Psoas muscle (tissue), 8 donors: ENCODE results near the gene SPATA6L. TPM values are rescaled to one million over a fixed set of nuclear protein-coding genes. Genes with fewer than 3 reads are reported as not detected.

Source experiments
- ATAC-seq, 4 donors: fragments of 200-7000 bp; cut with Tn5 transposase; one replicate each; pipeline ENCODE4 v1.9.1; 2020; ENCODE audit warnings: moderate library complexity in 3 of 4, mild to moderate bottlenecking in 2 of 4
- DNase-seq, 2 donors: peaks; one replicate each; pipeline ENCODE4 v3.0.0-alpha.2; 2020
- H3K27ac ChIP-seq: fragments of 200-600 bp; one replicate; pipeline ENCODE4 v1.8.0; 2022
- H3K27me3 ChIP-seq, 3 donors: fragments of 200-600 bp in 1 of 3; one replicate each; pipeline versions ENCODE4 v1.6.1 to v1.8.0; 2013 to 2022; ENCODE audit warnings: low read length in 2 of 3, mild to moderate bottlenecking in 2 of 3, moderate library complexity in 1 of 3; ENCODE audit not compliant: insufficient read depth in 3 of 3
- H3K36me3 ChIP-seq, 2 donors: fragments of 200-600 bp in 1 of 2; one replicate each; pipeline versions ENCODE4 v1.6.1 to v1.8.0; 2013 to 2022; ENCODE audit warnings: low read depth in 1 of 2, mild to moderate bottlenecking in 1 of 2, moderate library complexity in 1 of 2; ENCODE audit not compliant: insufficient read depth in 1 of 2
- H3K4me1 ChIP-seq: fragments of 200-600 bp; one replicate; pipeline ENCODE4 v1.8.0; 2022
- H3K4me3 ChIP-seq: fragments of 200-600 bp; one replicate; pipeline ENCODE4 v1.8.0; 2022; ENCODE audit warnings: mild to moderate bottlenecking
- H3K9me3 ChIP-seq: fragments of 200-600 bp; one replicate; pipeline ENCODE4 v1.8.0; 2022
- WGBS, 3 donors: extraction: QIAGEN DNeasy Blood & Tissue Kit; methylation state at CpG; one replicate each; pipeline versions ENCODE4 v1.1.6 to v1.1.7; 2013; 5-methylcytosine and 5-hydroxymethylcytosine counted together
- intact Hi-C, 2 donors: fragments of 100-400 bp; cut with DNase I; formaldehyde crosslinking; loops; one replicate each; pipeline versions ENCODE4 v1.11.0 to v1.14.2; 2022
- polyA plus RNA-seq, 3 donors: library from polyadenylated mRNA; stranded (reverse); fragments of 200-250 nt; gene quantifications; one replicate each; pipeline ENCODE4 v1.2.3, GENCODE V29; 2013
- total RNA-seq, 4 donors: library from RNA; stranded (reverse); fragmentation: NEBNext Ultra II Directional in 2 of 4; extraction: Animal tissue kit (Norgen Biotek cat#: 25700) in 2 of 4; gene quantifications; one replicate each; pipeline versions ENCODE4 v1.2.1 to v1.2.4, GENCODE V29; 2021 to 2023
- TF ChIP-seq, protein P1 (sequence below): fragments of 200-600 bp; IDR thresholded peaks from one replicate; pipeline ENCODE4 v1.8.0; 2022; ENCODE audit warnings: antibody characterized with exemption
- donor health status: healthy with polysubstance abuse.
- donor health status: DM: no; HTN: no; CAD: no; lungs with moderate emphysema.
- donor health status: Bipolar disorder and iron deficiency.
- donor health status: healthy.
- donor health status: DM: yes; HTN: yes; CAD: no.
- donor health status: DM: no; HTN: no; CAD: no.
- donor health status: DM: no; HTN: no; CAD: no.
- donor health status: DM: yes; HTN: yes; CAD: no.

Gene SPATA6L
- total and polyA plus RNA-seq, 7 donors, result 0.09 to 0.79 (median 0.22) TPM

GRCh38 chr9:4566806-4567205 lies 99.5 kb downstream of the SPATA6L start:
- Histone ChIP-seq H3K27ac (no peak overlapping the region), H3K9me3 (no peaks in the 10 kb centered on the region), H3K27me3 (no peaks in the 10 kb centered on the region), H3K4me3 (no peak overlapping the region), H3K4me1 (no peaks in the 10 kb centered on the region), H3K36me3 (no peaks in the 10 kb centered on the region)
- intact Hi-C loops, result no loop called here
- TF ChIP-seq, protein P1, sequence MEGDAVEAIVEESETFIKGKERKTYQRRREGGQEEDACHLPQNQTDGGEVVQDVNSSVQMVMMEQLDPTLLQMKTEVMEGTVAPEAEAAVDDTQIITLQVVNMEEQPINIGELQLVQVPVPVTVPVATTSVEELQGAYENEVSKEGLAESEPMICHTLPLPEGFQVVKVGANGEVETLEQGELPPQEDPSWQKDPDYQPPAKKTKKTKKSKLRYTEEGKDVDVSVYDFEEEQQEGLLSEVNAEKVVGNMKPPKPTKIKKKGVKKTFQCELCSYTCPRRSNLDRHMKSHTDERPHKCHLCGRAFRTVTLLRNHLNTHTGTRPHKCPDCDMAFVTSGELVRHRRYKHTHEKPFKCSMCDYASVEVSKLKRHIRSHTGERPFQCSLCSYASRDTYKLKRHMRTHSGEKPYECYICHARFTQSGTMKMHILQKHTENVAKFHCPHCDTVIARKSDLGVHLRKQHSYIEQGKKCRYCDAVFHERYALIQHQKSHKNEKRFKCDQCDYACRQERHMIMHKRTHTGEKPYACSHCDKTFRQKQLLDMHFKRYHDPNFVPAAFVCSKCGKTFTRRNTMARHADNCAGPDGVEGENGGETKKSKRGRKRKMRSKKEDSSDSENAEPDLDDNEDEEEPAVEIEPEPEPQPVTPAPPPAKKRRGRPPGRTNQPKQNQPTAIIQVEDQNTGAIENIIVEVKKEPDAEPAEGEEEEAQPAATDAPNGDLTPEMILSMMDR, result no peak
- no peak for DNase-seq
- WGBS, 3 donors, result 43 to 53% (median 52%) methylated on average over 2 of the region's 2 CpGs
- no peak for ATAC-seq

- no peaks in the 10 kb centered on the region for H3K9me3 ChIP-seq
- no peaks in the 10 kb centered on the region for H3K4me1 ChIP-seq
- TF ChIP-seq, protein P1, result no peak
- no peaks in the 10 kb centered on the region for H3K27me3 ChIP-seq
- 85 to 88% (median 88%) methylated on average over 2 of the region's 2 CpGs for WGBS, 3 donors
- intact Hi-C loops, result no loop called here
- DNase-seq (no peak), ATAC-seq (no peak)
- no peak overlapping the region for H3K27ac ChIP-seq
- H3K36me3 ChIP-seq, result no peaks in the 10 kb centered on the region
- H3K4me3 ChIP-seq, result no peak overlapping the region
These were observed 103.2 kb downstream of the SPATA6L start for GRCh38 chr9:4563105-4563504.

GRCh38 chr9:4559261-4560182 lies 106.8 kb downstream of the SPATA6L start:
- Histone ChIP-seq H3K36me3 (no peaks in the 10 kb centered on the region), H3K27me3 (no peaks in the 10 kb centered on the region), H3K27ac (no peak overlapping the region), H3K4me1 (no peaks in the 10 kb centered on the region), H3K4me3 (no peak overlapping the region), H3K9me3 (no peaks in the 10 kb centered on the region)
- ATAC-seq (peak; percentile 69 to 84 (median 74)), DNase-seq (no peak)
- TF ChIP-seq, protein P1, result no peak
- 56 to 74% (median 60%) methylated on average over 8 of the region's 8 CpGs for WGBS, 3 donors
- intact Hi-C loops, result no loop called here

DNA sequence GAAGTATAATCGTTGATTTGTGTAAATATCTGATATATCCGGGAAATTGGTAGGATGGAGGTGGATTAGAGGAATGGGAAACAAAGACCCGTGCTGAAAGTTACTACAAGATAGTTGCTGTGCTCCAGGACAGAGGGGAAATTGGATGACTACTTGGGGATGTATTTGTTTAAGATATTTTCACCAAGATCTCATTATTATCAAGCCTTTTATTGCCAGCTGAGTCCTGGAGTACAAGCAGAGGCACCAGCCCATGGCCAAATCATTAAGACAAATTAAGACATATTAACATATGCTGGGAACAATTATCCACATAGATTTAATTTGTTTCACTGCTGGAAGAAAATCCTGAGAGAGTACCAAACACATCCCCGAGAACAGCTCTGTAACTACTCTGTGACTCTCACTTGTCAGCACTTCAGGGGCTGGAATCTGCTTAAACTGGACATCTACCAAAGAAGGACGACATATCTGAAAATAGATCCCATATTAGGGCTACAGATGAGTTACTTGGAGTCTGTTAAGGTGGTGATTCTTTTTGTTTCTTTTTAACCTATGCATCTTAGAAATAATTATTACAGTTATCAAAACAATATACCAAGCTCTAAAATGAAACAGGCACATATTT lies 107.8 kb downstream of the SPATA6L start:
- Histone ChIP-seq H3K36me3 (no peaks in the 10 kb centered on the region), H3K27ac (no peak overlapping the region), H3K9me3 (no peaks in the 10 kb centered on the region), H3K4me1 (no peaks in the 10 kb centered on the region), H3K4me3 (no peak overlapping the region), H3K27me3 (no peaks in the 10 kb centered on the region)
- ATAC-seq (peak; percentile 89 to 96 (median 92)), DNase-seq (no peak)
- TF ChIP-seq, protein P1, result no peak
- WGBS, 3 donors, result 47 to 63% (median 51%) methylated on average over 5 of the region's 5 CpGs
- intact Hi-C loops, result no loop called here
